ENCODE results near the gene ATP6V0D1.

The ATP6V0D1 gene

GRCh38 chr16:67394155-67395104 is 86.5 kb downstream of the ATP6V0D1 start:
- no peak overlapping the region for H3K27ac ChIP-seq (ENCODE audit: extremely low read depth, low read depth, low read length)
- peaks cover 14% of the 10 kb centered on the region for H3K4me1 ChIP-seq (ENCODE audit: control insufficient read depth, insufficient read depth, low read length)
- TF ChIP-seq EGR2 (tag by site-specific recombination; IDR thresholded peaks at IDR 0.05; ENCODE audit: low read depth) (0 out of 2 replicates have a peak, but pooled peaks have one; percentile 17), ZNF202 (tag by site-specific recombination; IDR thresholded peaks at IDR 0.05; ENCODE audit: borderline replicate concordance) (no peak)
- no peak overlapping the region for H3K4me3 ChIP-seq (ENCODE audit: low read depth, low read length)
- H3K36me3 ChIP-seq (ENCODE audit: control insufficient read depth in 2 of 2, insufficient read depth in 1 of 2, low read length in 2 of 2), result no peaks in the 10 kb centered on the region
- POLR2A ChIA-PET, result interaction anchor here (0.6 kb wide), 1 partner anchor 194 kb away, joined by 3 read pairs; no protein-coding TSS in a partner anchor
- H3K9me3 ChIP-seq (ENCODE audit: control insufficient read depth, insufficient read depth, low read depth, low read length), result no peaks in the 10 kb centered on the region
- CTCF ChIA-PET, result interaction anchor here (0.5 to 1.6 kb wide), 8 partner anchors 8 to 148 kb away, joined by 3 to 5 read pairs (median 4); partner anchors contain the start of genes KCTD19 and LRRC36

- TF ChIP-seq GLIS1 (tag by site-specific recombination; IDR thresholded peaks at IDR 0.05) (0 out of 2 replicates have a peak, but pooled peaks have one; percentile 32), ZNF777 (tag by site-specific recombination; IDR thresholded peaks at IDR 0.05; ENCODE audit: borderline replicate concordance) (peak; percentile 57; the same call in 1 of the 2 replicates), ZNF341 (tag by site-specific recombination; IDR thresholded peaks at IDR 0.05; ENCODE audit: low read depth) (peak; percentile 5), ZNF555 (tag by site-specific recombination; conservative IDR thresholded peaks at IDR 0.05) (no peak), ZNF776 (tag by site-specific recombination; IDR thresholded peaks at IDR 0.05; ENCODE audit: borderline replicate concordance) (no peak), ZNF791 (tag by site-specific recombination; IDR thresholded peaks at IDR 0.05) (no peak), ZNF560 (tag by site-specific recombination; IDR thresholded peaks at IDR 0.05; ENCODE audit: borderline replicate concordance) (no peak), ZNF16 (tag by site-specific recombination; IDR thresholded peaks at IDR 0.05; ENCODE audit: low read depth) (no peak), ZNF335 (tag by site-specific recombination; conservative IDR thresholded peaks at IDR 0.05) (peak; percentile 9; the same call in 1 of the 2 replicates), ZNF394 (tag by site-specific recombination; IDR thresholded peaks at IDR 0.05; ENCODE audit: borderline replicate concordance) (no peak), ZBTB26 (tag by site-specific recombination; optimal IDR thresholded peaks at IDR 0.05) (peak; percentile 0), ZNF133 (tag by site-specific recombination; IDR thresholded peaks at IDR 0.05) (no peak), ZNF366 (tag by site-specific recombination; conservative IDR thresholded peaks at IDR 0.05) (no peak), ZNF449 (tag by site-specific recombination; IDR thresholded peaks at IDR 0.05) (peak; percentile 47; the same call in 1 of the 2 replicates)
- Histone ChIP-seq H3K9me3 (ENCODE audit: control insufficient read depth, insufficient read depth, low read depth, low read length) (no peaks in the 10 kb centered on the region), H3K36me3 (ENCODE audit: control insufficient read depth in 2 of 2, insufficient read depth in 1 of 2, low read length in 2 of 2) (no peaks in the 10 kb centered on the region), H3K4me1 (ENCODE audit: control insufficient read depth, insufficient read depth, low read length) (peaks cover 14% of the 10 kb centered on the region), H3K27ac (ENCODE audit: extremely low read depth, low read depth, low read length) (no peak overlapping the region; the same call in 1 of the 2 replicates), H3K4me3 (ENCODE audit: low read depth, low read length) (no peak overlapping the region)
- POLR2A ChIA-PET, result interaction anchor here (0.6 kb wide), 1 partner anchor 193 kb away, joined by 3 read pairs; no protein-coding TSS in a partner anchor
- CTCF ChIA-PET, result interaction anchor here (0.5 to 1.6 kb wide), 10 partner anchors 9 to 148 kb away, joined by 3 to 5 read pairs (median 4); partner anchors contain the start of genes KCTD19 and LRRC36
Measured at GRCh38 chr16:67393788-67394154, 87.2 kb downstream of the ATP6V0D1 start.
